Uterus (tissue), 4 donors: ENCODE results near the gene TTC36. TPM values are rescaled to one million over a fixed set of nuclear protein-coding genes. Genes with fewer than 3 reads are reported as not detected.
"Not testable (repeated sequence)": the region's sequence is repeated elsewhere in the genome, so short reads cannot be mapped to it uniquely, and the experiment has no call there.

ENCODE experiments used
- DNase-seq, 2 donors: peaks; one replicate each; pipeline ENCODE4 v3.0.0-alpha.2; 2019 to 2020
- H3K27ac ChIP-seq, 2 donors: fragments of 200-600 bp; sonication (generic); 1 replicate in 1 of 2; 2 replicates in 1 of 2; pipeline ENCODE4 v1.5.1; 2016 to 2018
- H3K27me3 ChIP-seq, 2 donors: fragments of 200-600 bp; sonication (generic); one replicate each; pipeline ENCODE4 v1.5.1; 2018 to 2019; ENCODE audit warnings: control low read depth in 1 of 2
- H3K36me3 ChIP-seq, 2 donors: fragments of 200-600 bp; sonication (generic); one replicate each; pipeline ENCODE4 v1.5.1; 2019; ENCODE audit warnings: control low read depth in 1 of 2
- H3K4me1 ChIP-seq, 2 donors: fragments of 200-600 bp; sonication (generic); one replicate each; pipeline ENCODE4 v1.5.1; 2018 to 2019; ENCODE audit warnings: control low read depth in 1 of 2
- H3K4me3 ChIP-seq, 2 donors: fragments of 200-600 bp; sonication (generic); 1 replicate in 1 of 2; 2 replicates in 1 of 2; pipeline ENCODE4 v1.5.1; 2018 to 2019; ENCODE audit warnings: mild to moderate bottlenecking in 1 of 2
- H3K9me3 ChIP-seq, 2 donors: fragments of 200-600 bp; sonication (generic); one replicate each; pipeline ENCODE4 v1.5.1; 2019; ENCODE audit warnings: control low read depth in 1 of 2
- POLR2A ChIP-seq, 2 donors: fragments of 450-650 bp; IDR thresholded peaks; one replicate each; pipeline ENCODE4 v1.6.1; 2016; ENCODE audit warnings: antibody characterized with exemption in 2 of 2, mild to moderate bottlenecking in 1 of 2, moderate library complexity in 1 of 2
- intact Hi-C: fragments of 100-400 bp; cut with DNase I; formaldehyde crosslinking; loops from one replicate; pipeline ENCODE4 v1.15.1; 2023; ENCODE audit warnings: low total_unique reads
- total RNA-seq, 4 donors: library from RNA; depleted of rRNA in 3 of 4; stranded (reverse); fragments of >200 nt in 3 of 4; gene quantifications; one replicate each; pipeline versions ENCODE4 v1.1.0 to v1.2.4, GENCODE V29; 2014 to 2023
- TF ChIP-seq, protein P1 (sequence below), 4 experiments: fragments of 200-600 bp in 2 of 4; fragments of 450-650 bp in 2 of 4; sonication (generic) in 2 of 4; IDR thresholded peaks; one replicate each; pipeline ENCODE4 v1.5.1; 2016 to 2019; ENCODE audit warnings: antibody characterized with exemption in 4 of 4, mild to moderate bottlenecking in 2 of 4, moderate library complexity in 1 of 4
- donor health status: DM: yes; HTN: yes; CAD: no.

The TTC36 gene, protein sequence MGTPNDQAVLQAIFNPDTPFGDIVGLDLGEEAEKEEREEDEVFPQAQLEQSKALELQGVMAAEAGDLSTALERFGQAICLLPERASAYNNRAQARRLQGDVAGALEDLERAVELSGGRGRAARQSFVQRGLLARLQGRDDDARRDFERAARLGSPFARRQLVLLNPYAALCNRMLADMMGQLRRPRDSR
- total RNA-seq = 1 to 10 TPM in 1 of 4 donors, not detected in 3; 1.8 TPM

DNA sequence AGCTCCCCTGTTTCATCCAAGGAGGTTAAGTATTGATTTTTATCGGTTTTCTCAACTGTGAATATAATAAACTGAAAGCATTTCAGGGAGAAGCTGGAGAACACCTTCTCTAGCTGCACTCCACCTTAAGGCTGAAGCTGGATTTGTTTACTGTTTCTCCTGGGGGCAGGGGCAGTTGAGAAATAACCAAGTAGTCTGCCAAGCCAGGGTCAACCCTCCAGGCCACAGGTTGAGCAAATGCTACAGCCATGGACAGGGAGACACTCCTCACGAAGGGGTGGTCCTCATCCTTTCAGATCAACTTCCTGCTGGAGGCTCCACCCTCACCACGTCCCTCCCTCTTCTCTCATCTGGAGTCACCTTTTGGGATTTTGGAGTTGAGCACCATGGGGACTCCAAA, at the start of gene TTC36:
Gene TTC36, plus strand, starts transcription at position 366 of the 400 bp plus-strand sequence. Its CDS starts 21 bp downstream, at position 387.
- no peak for DNase-seq
- intact Hi-C loops = no loop called here
- Histone ChIP-seq H3K4me3 (no peak within 1 kb of the TSS), H3K9me3 (no peaks in the 10 kb centered on the region), H3K4me1 (no peaks in the 10 kb centered on the region), H3K36me3 (no peaks in the 10 kb centered on the region), H3K27ac (no peak within 1 kb of the TSS), H3K27me3 (no peaks in the 10 kb centered on the region)
- no peak for TF ChIP-seq POLR2A (IDR thresholded peaks at IDR 0.05)
- TF ChIP-seq, protein P1, sequence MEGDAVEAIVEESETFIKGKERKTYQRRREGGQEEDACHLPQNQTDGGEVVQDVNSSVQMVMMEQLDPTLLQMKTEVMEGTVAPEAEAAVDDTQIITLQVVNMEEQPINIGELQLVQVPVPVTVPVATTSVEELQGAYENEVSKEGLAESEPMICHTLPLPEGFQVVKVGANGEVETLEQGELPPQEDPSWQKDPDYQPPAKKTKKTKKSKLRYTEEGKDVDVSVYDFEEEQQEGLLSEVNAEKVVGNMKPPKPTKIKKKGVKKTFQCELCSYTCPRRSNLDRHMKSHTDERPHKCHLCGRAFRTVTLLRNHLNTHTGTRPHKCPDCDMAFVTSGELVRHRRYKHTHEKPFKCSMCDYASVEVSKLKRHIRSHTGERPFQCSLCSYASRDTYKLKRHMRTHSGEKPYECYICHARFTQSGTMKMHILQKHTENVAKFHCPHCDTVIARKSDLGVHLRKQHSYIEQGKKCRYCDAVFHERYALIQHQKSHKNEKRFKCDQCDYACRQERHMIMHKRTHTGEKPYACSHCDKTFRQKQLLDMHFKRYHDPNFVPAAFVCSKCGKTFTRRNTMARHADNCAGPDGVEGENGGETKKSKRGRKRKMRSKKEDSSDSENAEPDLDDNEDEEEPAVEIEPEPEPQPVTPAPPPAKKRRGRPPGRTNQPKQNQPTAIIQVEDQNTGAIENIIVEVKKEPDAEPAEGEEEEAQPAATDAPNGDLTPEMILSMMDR (IDR thresholded peaks at IDR 0.05) = no peak

DNA sequence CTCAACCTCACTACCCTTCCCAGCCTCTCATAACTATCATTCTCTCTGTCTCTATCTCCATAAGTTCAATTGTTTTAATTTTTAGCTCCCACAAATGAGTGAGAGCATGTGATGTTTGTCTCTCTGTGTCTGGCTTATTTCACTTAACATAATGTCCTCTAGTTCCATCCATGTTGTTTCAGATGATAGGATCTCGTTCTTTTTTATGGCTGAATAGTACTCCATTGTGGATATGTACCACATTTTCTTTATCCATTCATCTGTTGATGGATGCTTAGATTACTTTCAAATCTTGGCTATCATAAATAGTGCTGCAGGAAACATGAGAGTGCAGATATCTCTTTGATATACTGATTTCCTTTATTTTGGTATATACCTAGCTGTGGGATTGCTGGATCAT, 46.0 kb upstream of the TTC36 start:
- DNase-seq, H3K4me1 ChIP-seq, H3K27ac ChIP-seq, H3K27me3 ChIP-seq, H3K36me3 ChIP-seq, H3K9me3 ChIP-seq, H3K4me3 ChIP-seq: not testable (repeated sequence)
- intact Hi-C loops = loop anchor here (10.0 kb wide), 1 partner anchor 336 kb away; no protein-coding TSS in a partner anchor

DNA sequence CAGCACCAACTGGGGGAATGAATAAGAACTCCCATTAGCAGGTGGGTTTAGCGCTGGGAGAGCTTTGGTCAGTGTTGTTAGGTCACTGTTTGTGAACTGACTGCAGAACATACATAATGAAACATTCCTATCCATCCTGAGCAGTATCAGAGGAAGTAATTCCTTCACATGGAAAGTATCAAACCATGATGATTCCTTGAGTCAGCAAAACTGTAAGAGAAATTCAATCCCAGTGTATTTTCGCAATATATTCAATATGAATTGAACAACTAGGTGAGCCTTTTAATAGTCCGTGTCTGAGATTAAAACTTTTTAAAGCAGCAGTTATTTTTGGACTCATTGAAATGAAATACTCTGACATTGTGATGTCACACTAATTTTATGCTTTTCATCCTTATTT, 42.9 kb upstream of the TTC36 start:
- DNase-seq = no peak
- Histone ChIP-seq H3K9me3 (no peaks in the 10 kb centered on the region), H3K4me1 (no peaks in the 10 kb centered on the region), H3K27ac (no peak overlapping the region), H3K4me3 (no peak overlapping the region), H3K27me3 (no peaks in the 10 kb centered on the region), H3K36me3 (no peaks in the 10 kb centered on the region)
- no peak for TF ChIP-seq POLR2A (IDR thresholded peaks at IDR 0.05)
- TF ChIP-seq, protein P1 (IDR thresholded peaks at IDR 0.05) = no peak
- intact Hi-C loops = loop anchor here (10.0 kb wide), 1 partner anchor 340 kb away; no protein-coding TSS in a partner anchor

DNA sequence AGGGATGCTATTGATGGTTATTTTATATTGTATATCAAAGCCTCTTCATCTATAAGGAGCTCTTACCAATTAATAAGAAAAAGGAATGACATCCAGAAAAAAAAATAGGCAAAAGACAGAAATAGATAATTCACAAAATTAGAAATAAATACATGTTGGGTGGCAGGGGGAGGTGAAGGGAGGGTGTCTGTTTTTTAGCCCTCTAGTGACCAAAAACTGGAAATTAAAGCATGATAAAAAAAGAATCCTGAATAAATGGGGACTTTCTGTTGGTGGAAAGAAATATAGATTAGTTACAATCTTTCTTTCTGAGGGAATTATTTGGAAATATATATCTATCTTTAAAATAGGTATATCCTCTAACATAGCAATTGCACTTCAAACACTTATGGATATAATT, 42.0 kb upstream of the TTC36 start:
- no peak for DNase-seq
- no peak overlapping the region for H3K27ac ChIP-seq
- no peaks in the 10 kb centered on the region for H3K36me3 ChIP-seq
- TF ChIP-seq, protein P1 (IDR thresholded peaks at IDR 0.05) = no peak
- TF ChIP-seq POLR2A (IDR thresholded peaks at IDR 0.05) = no peak
- H3K4me3 ChIP-seq = no peak overlapping the region
- no peaks in the 10 kb centered on the region for H3K4me1 ChIP-seq
- H3K9me3 ChIP-seq = no peaks in the 10 kb centered on the region
- H3K27me3 ChIP-seq = no peaks in the 10 kb centered on the region
- intact Hi-C loops = loop anchor here (10.0 kb wide), 1 partner anchor 340 kb away; no protein-coding TSS in a partner anchor

DNA sequence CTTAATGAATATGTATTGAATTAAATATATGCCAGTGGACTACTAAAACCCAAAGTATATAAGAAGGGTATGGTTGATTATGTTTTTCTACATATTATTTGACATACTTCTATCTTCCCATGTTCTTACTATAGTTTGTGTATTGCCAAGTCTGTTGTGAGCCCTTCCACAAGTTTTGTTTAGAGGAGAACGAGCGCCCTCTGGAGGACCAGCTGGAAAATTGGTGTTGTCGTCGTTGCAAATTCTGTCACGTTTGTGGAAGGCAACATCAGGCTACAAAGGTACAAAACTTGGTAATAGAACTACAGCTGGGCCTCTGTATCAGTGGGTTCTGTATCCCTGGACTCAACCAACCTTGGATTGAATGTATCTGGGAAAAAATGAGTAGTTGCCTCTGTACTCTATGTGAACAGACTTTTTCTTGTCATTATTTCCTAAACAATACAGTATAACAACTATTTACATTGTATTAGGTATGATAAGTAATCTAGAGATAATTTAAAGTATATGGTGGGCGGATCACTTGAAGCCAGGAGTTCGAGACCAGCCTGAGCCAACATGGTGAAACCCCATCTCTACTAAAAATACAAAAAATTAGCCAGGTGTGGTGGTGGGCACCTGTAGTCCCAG, 38.7 kb upstream of the TTC36 start:
- H3K36me3 ChIP-seq = no peaks in the 10 kb centered on the region

More for the DNA sequence above, 38.7 kb upstream of the TTC36 start:
- DNase-seq = peak; percentile 51 to 66
- H3K27ac ChIP-seq = no peak overlapping the region
- H3K27me3 ChIP-seq = no peaks in the 10 kb centered on the region
- TF ChIP-seq POLR2A (IDR thresholded peaks at IDR 0.05) = no peak
- TF ChIP-seq, protein P1 (IDR thresholded peaks at IDR 0.05) = peak; percentile 73 to 79 (median 76)
- no peak overlapping the region for H3K4me3 ChIP-seq
- H3K4me1 ChIP-seq = no peaks in the 10 kb centered on the region
- intact Hi-C loops = loop anchor here (10.0 kb wide), 1 partner anchor 344 kb away; no protein-coding TSS in a partner anchor
- no peaks in the 10 kb centered on the region for H3K9me3 ChIP-seq
